Measurements from ENCODE around the gene KCTD18.

KCTD18 gene

GRCh38 chr2:200484934-200485333 lies 24.9 kb downstream of the KCTD18 start:
- no peak for DNase-seq (ENCODE audit: low read depth)

DNA sequence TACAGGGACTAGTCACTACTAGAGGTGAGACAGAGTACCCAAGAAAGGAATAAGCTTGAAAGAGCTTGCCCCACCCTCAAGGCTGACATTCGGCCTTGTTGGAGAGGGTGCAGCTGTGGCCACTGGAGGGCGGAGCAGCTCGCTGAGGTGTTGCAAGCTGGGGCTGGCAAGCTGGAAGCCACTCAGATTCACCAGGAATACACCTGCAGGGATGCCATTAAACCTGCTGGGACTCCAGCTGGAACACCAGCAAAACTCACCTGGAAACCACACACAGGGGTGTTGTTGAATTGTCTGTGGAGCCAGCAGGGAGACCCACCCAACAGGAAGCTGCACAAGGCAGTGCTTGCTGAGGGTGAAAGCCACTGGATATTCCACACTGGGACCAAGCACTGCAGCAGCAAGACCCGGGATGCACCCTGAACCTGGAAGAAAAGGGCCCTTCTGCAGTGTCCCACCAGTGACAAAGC lies 26.1 kb downstream of the KCTD18 start:
- DNase-seq (ENCODE audit: low read depth): no peak

GRCh38 chr2:200482194-200482593 lies 27.7 kb downstream of the KCTD18 start:
- no peak for DNase-seq (ENCODE audit: low read depth)

DNA sequence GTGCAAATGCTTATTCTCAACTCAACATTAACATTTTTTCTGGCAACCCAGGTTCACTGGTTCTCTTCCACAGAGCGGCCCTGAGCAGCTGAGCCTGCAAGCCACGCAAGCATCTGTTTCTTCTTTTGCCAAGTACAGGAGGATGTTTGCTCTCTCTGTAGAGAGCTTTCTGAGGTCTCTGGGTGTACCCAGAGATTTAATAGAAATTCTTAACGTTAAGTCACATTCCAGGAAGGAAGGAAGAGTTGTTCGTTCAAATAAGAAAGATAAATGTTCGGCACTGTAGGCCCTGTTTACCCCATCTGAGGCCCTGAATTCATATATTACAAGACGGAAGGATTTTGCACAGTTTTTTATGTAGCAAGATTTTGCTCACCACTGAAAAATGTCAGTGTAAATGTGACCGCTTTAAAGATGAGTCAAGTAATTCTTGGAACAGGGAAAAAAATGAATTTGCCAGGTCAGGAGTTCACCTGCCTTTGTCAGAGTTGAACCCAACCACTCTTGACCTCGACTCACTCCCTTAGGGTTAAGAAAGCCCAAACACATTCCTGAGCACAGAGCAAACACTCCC lies 30.1 kb downstream of the KCTD18 start:
- no peak for DNase-seq (ENCODE audit: low read depth)

DNA sequence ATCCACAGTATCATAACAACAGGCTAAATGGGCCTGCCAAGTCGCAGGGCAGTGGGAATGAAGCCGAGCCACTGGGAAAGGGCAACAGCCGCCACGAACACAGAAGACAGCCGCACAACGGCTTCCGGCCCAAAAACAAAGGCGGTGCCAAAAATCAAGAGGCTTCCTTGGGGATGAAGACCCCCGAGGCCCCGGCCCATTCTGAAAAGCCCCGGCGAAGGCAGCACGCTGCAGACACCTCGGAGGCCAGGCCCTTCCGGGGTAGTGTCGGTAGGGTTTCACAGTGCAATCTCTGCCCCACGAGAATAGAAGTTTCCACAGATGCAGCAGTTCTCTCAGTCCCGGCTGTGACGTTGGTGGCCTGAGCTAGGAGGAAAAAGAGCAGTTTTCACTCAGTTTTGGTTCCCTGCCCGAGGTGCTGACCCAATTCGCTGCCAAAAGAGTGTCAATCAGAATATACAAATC lies 32.2 kb downstream of the KCTD18 start:
- DNase-seq (ENCODE audit: low read depth): no peak

DNA sequence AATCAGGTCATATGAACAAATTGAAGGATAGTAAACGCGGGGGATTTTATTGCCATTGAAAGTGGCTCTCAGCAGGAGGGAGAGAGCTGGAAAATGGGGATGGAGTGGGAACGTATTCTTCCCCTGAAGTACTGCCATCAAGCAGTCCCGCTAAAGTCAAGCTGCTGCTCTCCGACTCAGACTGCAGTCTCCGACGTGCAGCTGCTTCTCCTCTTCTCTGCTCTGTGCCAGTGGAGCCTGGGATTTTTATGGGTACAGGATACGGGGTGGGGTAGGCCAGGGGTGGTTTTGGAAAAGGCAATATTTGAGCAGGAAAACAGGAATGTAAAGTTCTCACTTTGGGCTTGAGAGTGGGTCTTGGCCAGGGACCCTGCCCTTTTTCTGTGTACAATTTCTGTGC lies 33.0 kb downstream of the KCTD18 start:
- DNase-seq (ENCODE audit: low read depth): no peak

- DNase-seq (ENCODE audit: low read depth): no peak
Measured at GRCh38 chr2:200475795-200476194, 34.1 kb downstream of the KCTD18 start.

GRCh38 chr2:200472853-200473464 lies 36.9 kb downstream of the KCTD18 start:
- no peak for DNase-seq (ENCODE audit: low read depth)

- DNase-seq (ENCODE audit: low read depth): no peak
Measured at GRCh38 chr2:200471928-200472645, 37.8 kb downstream of the KCTD18 start.

GRCh38 chr2:200471324-200471848 lies 38.5 kb downstream of the KCTD18 start:
- no peak for DNase-seq (ENCODE audit: low read depth)

- no peak for DNase-seq (ENCODE audit: low read depth)
Measured at GRCh38 chr2:200470230-200470629, 39.6 kb downstream of the KCTD18 start.

DNA sequence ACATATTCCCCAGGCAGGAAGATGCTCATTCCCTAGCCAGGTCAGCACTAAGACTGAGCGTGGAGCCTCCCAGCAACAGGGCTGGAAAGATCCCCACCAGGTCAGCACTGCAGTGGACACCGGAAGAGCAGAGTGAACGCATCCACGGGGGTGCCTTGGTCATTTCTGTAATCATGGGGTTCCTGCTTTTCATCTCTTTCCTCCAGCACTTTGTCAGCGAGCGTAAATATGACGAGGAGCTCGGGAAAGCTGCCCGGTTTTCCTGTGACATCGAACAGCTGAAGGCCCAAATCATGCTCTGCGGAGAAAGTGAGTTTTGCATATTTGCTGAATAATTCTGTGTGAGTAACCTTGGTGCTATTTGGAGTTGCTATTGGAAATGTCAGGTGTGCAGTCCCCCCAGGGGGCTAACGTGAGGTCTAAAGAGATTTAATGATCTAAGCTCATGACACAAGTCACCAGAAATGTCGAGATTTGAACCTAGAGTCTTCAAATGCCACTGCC lies 40.1 kb downstream of the KCTD18 start:
- no peak for DNase-seq (ENCODE audit: low read depth)

- no peak for DNase-seq (ENCODE audit: low read depth)
Measured at GRCh38 chr2:200467806-200468681, 41.8 kb downstream of the KCTD18 start.

GRCh38 chr2:200466425-200467418 lies 43.1 kb downstream of the KCTD18 start:
- no peak for DNase-seq (ENCODE audit: low read depth)

- no peak for DNase-seq (ENCODE audit: low read depth)
Measured at GRCh38 chr2:200463452-200463851, 46.4 kb downstream of the KCTD18 start.

GRCh38 chr2:200461846-200462710 lies 47.8 kb downstream of the KCTD18 start:
- no peak for DNase-seq (ENCODE audit: low read depth)

- no peak for DNase-seq (ENCODE audit: low read depth)
Measured at GRCh38 chr2:200459101-200459500, 50.8 kb downstream of the KCTD18 start.

- DNase-seq (ENCODE audit: low read depth): no peak
Measured at GRCh38 chr2:200456567-200456966, 53.3 kb downstream of the KCTD18 start.

GRCh38 chr2:200455958-200456421 lies 53.9 kb downstream of the KCTD18 start:
- DNase-seq (ENCODE audit: low read depth): no peak

Data from stimulated activated CD8-positive, alpha-beta memory T cell treated with anti-CD3 and anti-CD28 coated beads, Interleukin-15, amount 100 ng/mL, for 24 hours (primary cell).